HL-60 (cell line): ENCODE data around the gene HOXB4.

Experiments
- CTCF ChIP-seq: IDR thresholded peaks from one replicate; pipeline ENCODE4 v1.5.1; 2011; ENCODE audit warnings: low read length, control low read depth, inconsistent platforms; ENCODE audit not compliant: insufficient read depth
- GABPA ChIP-seq: IDR thresholded peaks from 2 replicates; pipeline ENCODE4 v1.6.1; 2012; ENCODE audit warnings: low read depth
- POLR2AphosphoS5 ChIP-seq: IDR thresholded peaks from 2 replicates; pipeline ENCODE4 v1.6.1; 2012; ENCODE audit warnings: low read depth
- REST ChIP-seq: IDR thresholded peaks from 2 replicates; pipeline ENCODE4 v1.6.1; 2012; ENCODE audit warnings: low read depth; ENCODE audit not compliant: insufficient replicate concordance

GRCh38 chr17:48529683-48530009, 48.5 kb downstream of the HOXB4 start:
- TF ChIP-seq POLR2AphosphoS5, result no peak
- TF ChIP-seq CTCF, result no peak
- TF ChIP-seq REST, result no peak
- no peak for TF ChIP-seq GABPA
